Brain microvascular endothelial cell (primary cell): ENCODE measurements around the gene CDH18.
"Not testable (repeated sequence)": the region's sequence is repeated elsewhere in the genome, so short reads cannot be mapped to it uniquely, and the experiment has no call there.

Source experiments
- DNase-seq: peaks from one replicate; pipeline ENCODE4 v3.0.0-alpha.2; 2020
- H3K27ac ChIP-seq: fragments of 250-450 bp; sonication (Bioruptor Pico); 2 replicates; pipeline ENCODE4 v1.5.1; 2020; ENCODE audit warnings: mild to moderate bottlenecking, moderate library complexity
- H3K27me3 ChIP-seq: fragments of 250-450 bp; sonication (Bioruptor Pico); replicated peaks from 2 replicates; pipeline ENCODE4 v1.5.1; 2020; ENCODE audit warnings: mild to moderate bottlenecking
- H3K36me3 ChIP-seq: fragments of 250-450 bp; sonication (Bioruptor Pico); replicated peaks from 2 replicates; pipeline ENCODE4 v1.5.1; 2020; ENCODE audit warnings: mild to moderate bottlenecking
- H3K4me3 ChIP-seq: 2 replicates; pipeline ENCODE4 v1.5.1; 2011; ENCODE audit warnings: low read depth, mild to moderate bottlenecking, control low read depth, low read length, moderate library complexity
- in situ Hi-C: cut with HindIII; loops from 2 replicates; pipeline ENCODE4 v1.10.0; 2017; ENCODE audit warnings: low sequenced_read_pairs, low pct_ligation_motif_present
- TF ChIP-seq, protein P1 (sequence below): IDR thresholded peaks from 2 replicates; pipeline ENCODE4 v1.5.1; 2011; ENCODE audit warnings: low read depth, mild to moderate bottlenecking, moderate library complexity, low read length, control low read depth, inconsistent platforms; ENCODE audit errors: missing control alignments

The CDH18 gene

DNA sequence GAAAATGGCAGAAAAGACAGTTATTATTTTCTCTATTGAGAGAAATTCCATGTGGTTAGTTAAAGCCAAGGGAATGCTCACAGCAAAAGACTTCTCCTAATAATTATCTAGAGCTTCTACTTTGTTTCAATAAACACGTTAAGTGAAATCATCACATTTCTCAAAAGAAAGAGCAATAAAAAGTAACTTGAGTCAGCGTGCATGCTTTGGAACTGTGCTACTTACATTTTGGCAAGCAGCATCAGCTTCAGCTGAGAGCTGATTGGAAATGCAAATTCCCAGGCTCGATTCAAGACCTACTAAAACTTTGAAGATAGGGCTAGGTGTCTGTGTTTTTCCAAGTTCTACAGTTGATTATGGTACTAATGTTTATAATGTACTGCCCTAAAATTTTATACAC, 132.1 kb downstream of the CDH18 start:
- DNase-seq = no peak
- H3K36me3 ChIP-seq = no peaks in the 10 kb centered on the region
- in situ Hi-C loops = no loop called here
- H3K27me3 ChIP-seq = no peaks in the 10 kb centered on the region
- TF ChIP-seq, protein P1, sequence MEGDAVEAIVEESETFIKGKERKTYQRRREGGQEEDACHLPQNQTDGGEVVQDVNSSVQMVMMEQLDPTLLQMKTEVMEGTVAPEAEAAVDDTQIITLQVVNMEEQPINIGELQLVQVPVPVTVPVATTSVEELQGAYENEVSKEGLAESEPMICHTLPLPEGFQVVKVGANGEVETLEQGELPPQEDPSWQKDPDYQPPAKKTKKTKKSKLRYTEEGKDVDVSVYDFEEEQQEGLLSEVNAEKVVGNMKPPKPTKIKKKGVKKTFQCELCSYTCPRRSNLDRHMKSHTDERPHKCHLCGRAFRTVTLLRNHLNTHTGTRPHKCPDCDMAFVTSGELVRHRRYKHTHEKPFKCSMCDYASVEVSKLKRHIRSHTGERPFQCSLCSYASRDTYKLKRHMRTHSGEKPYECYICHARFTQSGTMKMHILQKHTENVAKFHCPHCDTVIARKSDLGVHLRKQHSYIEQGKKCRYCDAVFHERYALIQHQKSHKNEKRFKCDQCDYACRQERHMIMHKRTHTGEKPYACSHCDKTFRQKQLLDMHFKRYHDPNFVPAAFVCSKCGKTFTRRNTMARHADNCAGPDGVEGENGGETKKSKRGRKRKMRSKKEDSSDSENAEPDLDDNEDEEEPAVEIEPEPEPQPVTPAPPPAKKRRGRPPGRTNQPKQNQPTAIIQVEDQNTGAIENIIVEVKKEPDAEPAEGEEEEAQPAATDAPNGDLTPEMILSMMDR = no peak
- H3K27ac ChIP-seq = no peak overlapping the region
- H3K4me3 ChIP-seq = no peak overlapping the region

DNA sequence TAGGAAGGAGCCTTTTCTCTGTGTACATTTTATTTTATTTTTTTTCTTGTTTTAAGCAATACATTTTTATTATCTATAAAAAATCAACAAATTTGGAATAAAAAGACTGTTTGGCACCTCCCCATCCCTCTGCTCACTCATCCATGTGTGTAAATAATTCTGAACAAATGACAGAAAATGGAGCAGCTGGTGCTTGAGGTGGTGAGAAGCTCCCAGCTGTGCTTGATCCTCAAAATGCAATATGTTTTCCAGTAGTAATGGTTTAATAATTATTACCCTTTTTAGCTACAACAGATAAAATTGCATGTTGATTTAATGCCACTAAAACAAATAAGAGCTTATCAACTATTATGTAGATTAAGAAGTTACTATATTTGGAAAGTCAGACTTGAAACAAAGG, 132.5 kb downstream of the CDH18 start:
- H3K27me3 ChIP-seq = no peaks in the 10 kb centered on the region
- H3K36me3 ChIP-seq = no peaks in the 10 kb centered on the region
- H3K27ac ChIP-seq = no peak overlapping the region
- in situ Hi-C loops = no loop called here
- DNase-seq = no peak
- no peak overlapping the region for H3K4me3 ChIP-seq
- TF ChIP-seq, protein P1 = no peak

DNA sequence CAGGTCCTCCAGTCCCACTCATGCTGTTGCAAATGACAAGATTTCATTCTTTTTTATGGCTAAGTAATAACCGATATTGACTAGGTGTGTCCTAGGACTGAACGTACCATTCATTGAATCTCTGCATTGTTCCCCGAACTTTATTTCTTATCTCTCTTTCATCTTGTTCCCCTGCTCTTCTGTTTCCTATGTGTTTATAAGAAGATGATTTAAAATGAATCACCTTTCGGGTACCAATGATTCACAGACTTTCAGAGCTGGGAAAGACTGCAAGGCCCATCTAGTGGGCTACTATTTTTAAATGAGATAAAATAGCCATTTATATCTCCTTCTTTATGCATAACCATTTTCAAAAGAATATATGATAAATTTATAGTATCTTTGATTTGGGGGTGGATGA, 133.0 kb downstream of the CDH18 start:
- in situ Hi-C loops = no loop called here
- Histone ChIP-seq H3K27ac (no peak overlapping the region), H3K36me3 (no peaks in the 10 kb centered on the region), H3K4me3 (no peak overlapping the region), H3K27me3 (no peaks in the 10 kb centered on the region)
- TF ChIP-seq, protein P1 = no peak
- no peak for DNase-seq

DNA sequence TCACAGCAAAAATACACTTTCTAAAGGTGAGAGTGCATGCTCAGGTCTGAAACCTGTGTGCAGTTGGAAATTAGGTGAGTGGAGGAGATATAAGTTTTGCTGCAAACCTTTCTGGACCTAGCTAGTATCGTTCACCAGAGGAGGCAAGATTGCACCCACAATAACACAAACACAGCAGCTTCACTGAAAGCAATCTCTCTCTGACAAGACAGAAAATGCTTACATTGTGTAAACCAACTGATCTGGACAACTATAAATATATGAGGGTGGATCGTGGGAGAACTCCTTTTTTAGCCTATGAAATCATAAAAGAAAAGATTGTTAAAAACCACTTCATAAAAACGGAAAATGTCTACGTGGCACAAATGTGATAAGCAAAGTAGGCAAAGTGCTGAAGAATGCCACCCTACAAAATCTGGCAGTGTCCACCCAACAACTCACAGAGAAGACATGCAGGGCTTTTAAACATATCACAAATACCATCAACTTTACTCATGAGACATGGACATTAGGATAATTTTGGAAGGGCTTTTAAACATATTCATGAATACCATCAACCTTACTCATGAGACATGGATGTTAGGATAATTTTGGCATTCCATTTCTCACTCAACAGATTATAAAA, 134.3 kb downstream of the CDH18 start:
- TF ChIP-seq, protein P1 = no peak
- Histone ChIP-seq H3K27ac (no peak overlapping the region), H3K4me3 (no peak overlapping the region), H3K27me3 (no peaks in the 10 kb centered on the region), H3K36me3 (no peaks in the 10 kb centered on the region)
- in situ Hi-C loops = no loop called here
- no peak for DNase-seq

DNA sequence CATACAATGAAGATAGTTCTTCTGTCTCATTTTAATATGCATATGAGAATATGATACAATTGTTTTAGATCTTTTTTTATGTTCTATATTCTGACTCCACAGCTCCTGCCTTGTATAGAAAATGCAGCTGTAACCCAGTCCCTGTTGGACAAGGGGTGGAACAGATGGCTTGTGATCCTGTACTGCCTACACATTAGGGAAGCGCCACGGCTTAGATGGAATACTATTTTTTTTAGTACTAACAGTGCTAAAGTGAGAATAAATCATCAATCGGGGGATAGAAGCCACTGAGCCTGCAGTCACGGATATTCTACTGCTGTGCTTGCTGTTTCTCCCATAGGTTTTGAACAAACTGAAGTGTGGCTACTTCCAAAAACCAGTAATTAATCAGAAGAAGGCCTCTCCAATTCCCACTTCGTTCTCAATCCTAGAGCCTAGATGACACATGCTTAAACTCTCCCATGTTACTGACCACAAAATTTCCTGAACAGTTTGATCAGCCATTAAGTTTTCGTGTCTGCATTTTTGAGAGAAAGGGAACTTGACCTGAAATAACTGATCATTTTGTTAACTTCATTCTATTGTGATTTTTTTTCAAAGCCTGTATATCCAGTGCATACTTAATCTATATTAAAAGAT, 150.3 kb downstream of the CDH18 start:
- DNase-seq = no peak
- Histone ChIP-seq H3K27me3 (no peaks in the 10 kb centered on the region), H3K27ac (no peak overlapping the region), H3K4me3 (no peak overlapping the region), H3K36me3 (no peaks in the 10 kb centered on the region)
- in situ Hi-C loops = no loop called here
- TF ChIP-seq, protein P1 = no peak

DNA sequence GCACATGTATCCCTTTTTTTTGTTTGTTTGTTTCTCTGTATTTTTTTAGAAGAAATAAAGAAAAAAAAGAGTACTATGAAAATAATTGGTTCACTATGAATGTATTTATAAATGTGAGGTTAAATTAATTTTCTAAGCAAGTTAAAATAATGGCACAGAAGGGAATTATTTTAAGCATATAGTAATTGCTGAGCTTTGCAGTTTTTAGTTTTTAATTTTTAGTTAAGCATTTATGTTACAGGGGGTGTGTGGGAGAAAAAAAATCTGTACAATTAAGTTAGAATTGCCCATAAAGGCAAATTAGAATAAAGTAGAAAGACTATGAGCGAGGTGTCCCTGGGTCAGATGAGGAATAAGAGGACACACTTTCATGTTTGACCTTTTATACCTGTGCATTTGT, 152.6 kb downstream of the CDH18 start:
- in situ Hi-C loops = no loop called here
- no peaks in the 10 kb centered on the region for H3K36me3 ChIP-seq
- no peaks in the 10 kb centered on the region for H3K27me3 ChIP-seq

DNA sequence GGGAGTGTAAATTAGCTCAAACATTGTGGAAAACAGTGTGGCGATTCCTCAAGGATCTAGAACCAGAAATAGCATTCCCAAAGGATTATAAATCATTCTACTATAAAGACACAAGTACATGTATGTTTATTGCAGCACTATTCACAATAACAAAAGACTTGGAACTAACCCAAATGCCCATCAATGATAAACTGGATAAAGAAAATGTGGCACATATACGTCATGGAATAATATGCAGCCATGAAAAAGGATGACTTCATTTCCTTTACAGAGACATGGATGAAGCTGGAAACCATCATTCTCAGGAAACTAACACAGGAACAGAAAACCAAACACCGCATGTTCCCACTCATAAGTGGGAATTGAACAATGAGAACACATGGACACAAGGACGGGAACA, 175.3 kb downstream of the CDH18 start:
- in situ Hi-C loops, H3K36me3 ChIP-seq, H3K27me3 ChIP-seq, H3K4me3 ChIP-seq, DNase-seq, H3K27ac ChIP-seq: not testable (repeated sequence)

More for the DNA sequence above, 152.6 kb downstream of the CDH18 start:
- no peak overlapping the region for H3K4me3 ChIP-seq
- TF ChIP-seq, protein P1 = no peak
- DNase-seq = no peak
- no peak overlapping the region for H3K27ac ChIP-seq
